Stimulated activated memory B cell treated with anti-CD40 and anti-IgM and Interleukin-4, amounts not matched to agents 10 μg/mL and 1 μg/mL and 100 μg/mL, for 72 hours (primary cell): ENCODE data around the gene VWA3B.

Experiments used
- ATAC-seq: fragments of 150-1000 bp; cut with Tn5 transposase; 2 replicates; pipeline ENCODE4 v1.10.0; 2021
- H3K27ac Mint-ChIP-seq: one replicate; pipeline ENCODE4 v1.8.0; 2022; ENCODE audit warnings: mild to moderate bottlenecking, mixed read lengths
- H3K27me3 Mint-ChIP-seq: one replicate; pipeline ENCODE4 v1.8.0; 2022; ENCODE audit warnings: mixed read lengths
- H3K36me3 Mint-ChIP-seq: one replicate; pipeline ENCODE4 v1.8.0; 2022; ENCODE audit warnings: mixed read lengths
- H3K4me1 Mint-ChIP-seq: one replicate; pipeline ENCODE4 v1.8.0; 2022; ENCODE audit warnings: mixed read lengths
- H3K4me3 Mint-ChIP-seq: one replicate; pipeline ENCODE4 v1.8.0; 2022; ENCODE audit warnings: mild to moderate bottlenecking, moderate library complexity, mixed read lengths
- H3K9me3 Mint-ChIP-seq: one replicate; pipeline ENCODE4 v1.8.0; 2022; ENCODE audit warnings: mixed read lengths

VWA3B gene

GRCh38 chr2:98350411-98350810, 263.4 kb downstream of the VWA3B start:
- Mint-ChIP-seq H3K9me3 (peaks cover 3% of the 10 kb centered on the region), H3K4me1 (peaks cover 27% of the 10 kb centered on the region), H3K27me3 (peaks cover 57% of the 10 kb centered on the region), H3K27ac (no peak overlapping the region), H3K36me3 (no peaks in the 10 kb centered on the region), H3K4me3 (no peak overlapping the region)
- ATAC-seq = no peak

DNA sequence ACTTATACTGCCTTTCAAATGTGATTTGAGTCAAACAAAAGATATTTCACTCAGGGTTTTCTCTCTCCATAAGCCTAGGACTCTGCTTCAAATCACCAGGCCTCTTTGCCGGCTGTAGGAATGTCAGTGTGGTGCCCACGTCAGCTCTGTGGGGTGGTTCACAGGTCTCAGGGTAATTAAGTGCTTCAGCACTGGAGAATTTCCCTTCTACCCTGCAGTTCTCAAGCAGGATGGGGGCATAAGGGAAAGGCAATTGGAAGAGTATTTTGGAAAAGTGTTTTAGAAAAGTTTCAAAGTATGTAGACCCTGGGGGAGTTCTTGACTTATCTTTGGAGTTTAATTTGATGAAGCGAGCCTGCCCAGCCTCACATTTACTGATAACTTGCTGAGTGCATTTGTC, 268.9 kb downstream of the VWA3B start:
- H3K9me3 Mint-ChIP-seq = peaks cover 3% of the 10 kb centered on the region
- no peak for ATAC-seq
- no peak overlapping the region for H3K27ac Mint-ChIP-seq
- peaks cover 1% of the 10 kb centered on the region for H3K4me1 Mint-ChIP-seq
- peaks cover 26% of the 10 kb centered on the region for H3K27me3 Mint-ChIP-seq
- H3K4me3 Mint-ChIP-seq = no peak overlapping the region
- H3K36me3 Mint-ChIP-seq = no peaks in the 10 kb centered on the region

DNA sequence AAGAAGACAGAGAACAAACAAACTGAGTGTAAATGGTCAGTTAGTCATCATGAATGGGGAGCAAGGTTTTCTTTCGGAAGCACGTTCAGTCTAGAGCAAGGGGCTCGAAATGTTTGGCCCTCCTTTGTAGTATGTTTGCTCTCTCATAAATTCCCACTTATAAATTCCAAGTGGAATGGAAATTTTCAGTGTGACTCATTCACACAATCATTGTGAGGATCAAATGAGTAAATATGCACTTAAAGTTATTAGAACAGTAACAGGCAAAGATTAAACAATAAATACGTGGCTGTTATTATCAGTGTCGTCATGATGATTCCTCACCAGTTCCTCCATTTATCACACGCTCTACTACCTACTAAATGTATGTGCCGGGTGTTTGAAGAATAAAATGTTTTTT, 269.8 kb downstream of the VWA3B start:
- Mint-ChIP-seq H3K9me3 (peaks cover 3% of the 10 kb centered on the region), H3K4me1 (no peaks in the 10 kb centered on the region)
- ATAC-seq = no peak

GRCh38 chr2:98357849-98358248, 270.9 kb downstream of the VWA3B start:
- ATAC-seq = no peak
- H3K27me3 Mint-ChIP-seq = peaks cover 21% of the 10 kb centered on the region
- H3K27ac Mint-ChIP-seq = no peak overlapping the region
- H3K4me3 Mint-ChIP-seq = no peak overlapping the region
- no peaks in the 10 kb centered on the region for H3K9me3 Mint-ChIP-seq
- no peaks in the 10 kb centered on the region for H3K4me1 Mint-ChIP-seq
- no peaks in the 10 kb centered on the region for H3K36me3 Mint-ChIP-seq

More for the DNA sequence above, 269.8 kb downstream of the VWA3B start:
- Mint-ChIP-seq H3K27ac (no peak overlapping the region), H3K4me3 (no peak overlapping the region), H3K27me3 (peaks cover 21% of the 10 kb centered on the region), H3K36me3 (no peaks in the 10 kb centered on the region)

GRCh38 chr2:98359986-98360385, 273.0 kb downstream of the VWA3B start:
- Mint-ChIP-seq H3K27ac (no peak overlapping the region), H3K4me1 (no peaks in the 10 kb centered on the region), H3K4me3 (no peak overlapping the region), H3K9me3 (no peaks in the 10 kb centered on the region), H3K27me3 (peaks cover 21% of the 10 kb centered on the region), H3K36me3 (no peaks in the 10 kb centered on the region)
- no peak for ATAC-seq
